Measurements from ENCODE around the gene SLAMF6. TPM values are rescaled to one million over a fixed set of nuclear protein-coding genes. Genes with fewer than 3 reads are reported as not detected.

SLAMF6 gene
- total and polyA plus RNA-seq, 10 of the 15 experiments (the other 5 are each of a cell fraction or from before 2014, with no cell fraction given) = 20.5 to 89.6 (median 36.5) TPM

- intact Hi-C loops (cut with micrococcal nuclease; ENCODE audit: unreplicated experiment) (loop anchor here (5.0 kb wide), 1 partner anchor 92 kb away; no protein-coding TSS in a partner anchor), in situ Hi-C loops (cut with MboI) (loop anchor here (5.0 kb wide), 2 partner anchors 63 to 112 kb away; no protein-coding TSS in a partner anchor)
- Histone ChIP-seq H3K27ac (ENCODE audit: control insufficient read depth, insufficient read depth) (peak overlapping the region; percentile 35; the same call in 1 of the 2 replicates), H3K27me3 (replicated peaks in 1 of 2; ENCODE audit: control insufficient read depth in 2 of 2, insufficient read depth in 2 of 2, low read length in 1 of 2) (no peaks in the 10 kb centered on the region), H3K36me3 (ENCODE audit: control insufficient read depth in 2 of 2, insufficient read depth in 2 of 2, low read length in 1 of 2) (peaks cover 2 to 3% of the 10 kb centered on the region in 2 experiments; a peak in 2 of 4 replicates), H3K4me3 (no peak overlapping the region), H2AFZ (ENCODE audit: control insufficient read depth, low read depth, low read length) (peak overlapping the region; percentile 51), H3K79me2 (ENCODE audit: control insufficient read depth, insufficient read depth, low read length) (no peaks in the 10 kb centered on the region), H3K4me1 (ENCODE audit: control insufficient read depth, insufficient read depth, low read length) (peaks cover 49% of the 10 kb centered on the region), H3K4me2 (ENCODE audit: control insufficient read depth, insufficient read depth) (no peak overlapping the region), H3K9me3 (replicated peaks; ENCODE audit: control insufficient read depth, insufficient read depth, low read length) (no peaks in the 10 kb centered on the region), H3K9ac (ENCODE audit: control insufficient read depth, insufficient read depth, low read length) (no peak overlapping the region), H4K20me1 (ENCODE audit: control insufficient read depth, insufficient read depth) (no peaks in the 10 kb centered on the region)
- DNase-seq (ENCODE audit: low read depth, low spot score) (no peak), FAIRE-seq (no peak), ATAC-seq (peak; percentile 25)
- no TSS peak for BruUV-seq (replicated peaks)
- ChIA-PET RAD21 (ENCODE audit: unreplicated experiment) (interaction anchor here (0.7 to 17.2 kb wide), 11 partner anchors 12 to 131 kb away, joined by 3 to 292 read pairs (median 5); partner anchors contain the start of genes CD84 and SLAMF6), CTCF (interaction anchor here (0.6 to 19.8 kb wide), 22 partner anchors 10 to 196 kb away, joined by 3 to 355 read pairs (median 4); partner anchors contain the start of genes CD84 and SLAMF6), POLR2A (interaction anchor here (1.4 to 3.3 kb wide), 4 partner anchors 22 to 114 kb away, joined by 3 to 15 read pairs (median 10); partner anchors contain the start of gene SLAMF6), SMC1A (ENCODE audit: uncharacterized antibody, unreplicated experiment) (interaction anchor here (1.1 to 23.5 kb wide), 12 partner anchors 19 to 231 kb away, joined by 3 to 735 read pairs (median 4); partner anchors contain the start of genes CD84 and SLAMF6)
- WGBS (ENCODE audit: insufficient coverage, insufficient replicate concordance, low lambda C conversion rate, missing lambda C conversion rate) = 100% methylated on average over 1 of the region's 1 CpG
- TF ChIP-seq BHLHE40 (IDR thresholded peaks at IDR 0.05; ENCODE audit: borderline replicate concordance in 1 of 2, low read depth in 2 of 2, low read length in 1 of 2) (0 out of 4 replicates have a peak, but pooled peaks of 1 of the 2 experiments have one; percentile 7), YY1 (IDR thresholded peaks at IDR 0.05; ENCODE audit: low read depth, low read length) (peak; percentile 89), HDAC6 (IDR thresholded peaks at IDR 0.05; ENCODE audit: unreplicated experiment) (no peak), RAD21 (IDR thresholded peaks at IDR 0.05; ENCODE audit: insufficient read depth, low read depth, low read length) (peak; percentile 76), MAX (IDR thresholded peaks at IDR 0.05; ENCODE audit: low read depth, low read length) (no peak), SMC3 (IDR thresholded peaks at IDR 0.05; ENCODE audit: borderline replicate concordance, low read length) (peak; percentile 73; the same call in 1 of the 2 replicates), MXI1 (IDR thresholded peaks at IDR 0.05; ENCODE audit: low read depth, low read length) (no peak), TCF3 (IDR thresholded peaks at IDR 0.05; ENCODE audit: borderline replicate concordance, insufficient read depth, low read depth, low read length) (no peak), NFIC (IDR thresholded peaks at IDR 0.05; ENCODE audit: low read depth, low read length) (no peak), ZNF207 (IDR thresholded peaks at IDR 0.05; ENCODE audit: borderline replicate concordance) (no peak), EED (IDR thresholded peaks at IDR 0.05; ENCODE audit: low read depth) (0 out of 2 replicates have a peak, but pooled peaks have one; percentile 16), SMARCA5 (IDR thresholded peaks at IDR 0.05) (peak; percentile 22; the same call in 1 of the 2 replicates)
- TF ChIP-seq, protein P1, sequence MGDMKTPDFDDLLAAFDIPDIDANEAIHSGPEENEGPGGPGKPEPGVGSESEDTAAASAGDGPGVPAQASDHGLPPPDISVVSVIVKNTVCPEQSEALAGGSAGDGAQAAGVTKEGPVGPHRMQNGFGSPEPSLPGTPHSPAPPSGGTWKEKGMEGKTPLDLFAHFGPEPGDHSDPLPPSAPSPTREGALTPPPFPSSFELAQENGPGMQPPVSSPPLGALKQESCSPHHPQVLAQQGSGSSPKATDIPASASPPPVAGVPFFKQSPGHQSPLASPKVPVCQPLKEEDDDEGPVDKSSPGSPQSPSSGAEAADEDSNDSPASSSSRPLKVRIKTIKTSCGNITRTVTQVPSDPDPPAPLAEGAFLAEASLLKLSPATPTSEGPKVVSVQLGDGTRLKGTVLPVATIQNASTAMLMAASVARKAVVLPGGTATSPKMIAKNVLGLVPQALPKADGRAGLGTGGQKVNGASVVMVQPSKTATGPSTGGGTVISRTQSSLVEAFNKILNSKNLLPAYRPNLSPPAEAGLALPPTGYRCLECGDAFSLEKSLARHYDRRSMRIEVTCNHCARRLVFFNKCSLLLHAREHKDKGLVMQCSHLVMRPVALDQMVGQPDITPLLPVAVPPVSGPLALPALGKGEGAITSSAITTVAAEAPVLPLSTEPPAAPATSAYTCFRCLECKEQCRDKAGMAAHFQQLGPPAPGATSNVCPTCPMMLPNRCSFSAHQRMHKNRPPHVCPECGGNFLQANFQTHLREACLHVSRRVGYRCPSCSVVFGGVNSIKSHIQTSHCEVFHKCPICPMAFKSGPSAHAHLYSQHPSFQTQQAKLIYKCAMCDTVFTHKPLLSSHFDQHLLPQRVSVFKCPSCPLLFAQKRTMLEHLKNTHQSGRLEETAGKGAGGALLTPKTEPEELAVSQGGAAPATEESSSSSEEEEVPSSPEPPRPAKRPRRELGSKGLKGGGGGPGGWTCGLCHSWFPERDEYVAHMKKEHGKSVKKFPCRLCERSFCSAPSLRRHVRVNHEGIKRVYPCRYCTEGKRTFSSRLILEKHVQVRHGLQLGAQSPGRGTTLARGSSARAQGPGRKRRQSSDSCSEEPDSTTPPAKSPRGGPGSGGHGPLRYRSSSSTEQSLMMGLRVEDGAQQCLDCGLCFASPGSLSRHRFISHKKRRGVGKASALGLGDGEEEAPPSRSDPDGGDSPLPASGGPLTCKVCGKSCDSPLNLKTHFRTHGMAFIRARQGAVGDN (IDR thresholded peaks at IDR 0.05) = peak; percentile 61
- TF ChIP-seq, protein P2, sequence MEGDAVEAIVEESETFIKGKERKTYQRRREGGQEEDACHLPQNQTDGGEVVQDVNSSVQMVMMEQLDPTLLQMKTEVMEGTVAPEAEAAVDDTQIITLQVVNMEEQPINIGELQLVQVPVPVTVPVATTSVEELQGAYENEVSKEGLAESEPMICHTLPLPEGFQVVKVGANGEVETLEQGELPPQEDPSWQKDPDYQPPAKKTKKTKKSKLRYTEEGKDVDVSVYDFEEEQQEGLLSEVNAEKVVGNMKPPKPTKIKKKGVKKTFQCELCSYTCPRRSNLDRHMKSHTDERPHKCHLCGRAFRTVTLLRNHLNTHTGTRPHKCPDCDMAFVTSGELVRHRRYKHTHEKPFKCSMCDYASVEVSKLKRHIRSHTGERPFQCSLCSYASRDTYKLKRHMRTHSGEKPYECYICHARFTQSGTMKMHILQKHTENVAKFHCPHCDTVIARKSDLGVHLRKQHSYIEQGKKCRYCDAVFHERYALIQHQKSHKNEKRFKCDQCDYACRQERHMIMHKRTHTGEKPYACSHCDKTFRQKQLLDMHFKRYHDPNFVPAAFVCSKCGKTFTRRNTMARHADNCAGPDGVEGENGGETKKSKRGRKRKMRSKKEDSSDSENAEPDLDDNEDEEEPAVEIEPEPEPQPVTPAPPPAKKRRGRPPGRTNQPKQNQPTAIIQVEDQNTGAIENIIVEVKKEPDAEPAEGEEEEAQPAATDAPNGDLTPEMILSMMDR (IDR thresholded peaks at IDR 0.05 in 2 of 3, conservative IDR thresholded peaks at IDR 0.05 in 1 of 3; ENCODE audit: control insufficient read depth in 2 of 3, extremely low read depth in 1 of 3, insufficient read depth in 1 of 3, low read depth in 3 of 3, low read length in 3 of 3) = peak; percentile 48 to 77 (median 49); a peak in 5 of 6 replicates
Measured at GRCh38 chr1:160544647-160545046, 21.6 kb upstream of the SLAMF6 start.
